ENCODE measurements around the gene FARP2. TPM values are rescaled to one million over a fixed set of nuclear protein-coding genes. Genes with fewer than 3 reads are reported as not detected.

FARP2 gene
- total RNA-seq, 4 donors from 2014 or later, result 26.8 to 37.9 (median 30.2) TPM

DNA sequence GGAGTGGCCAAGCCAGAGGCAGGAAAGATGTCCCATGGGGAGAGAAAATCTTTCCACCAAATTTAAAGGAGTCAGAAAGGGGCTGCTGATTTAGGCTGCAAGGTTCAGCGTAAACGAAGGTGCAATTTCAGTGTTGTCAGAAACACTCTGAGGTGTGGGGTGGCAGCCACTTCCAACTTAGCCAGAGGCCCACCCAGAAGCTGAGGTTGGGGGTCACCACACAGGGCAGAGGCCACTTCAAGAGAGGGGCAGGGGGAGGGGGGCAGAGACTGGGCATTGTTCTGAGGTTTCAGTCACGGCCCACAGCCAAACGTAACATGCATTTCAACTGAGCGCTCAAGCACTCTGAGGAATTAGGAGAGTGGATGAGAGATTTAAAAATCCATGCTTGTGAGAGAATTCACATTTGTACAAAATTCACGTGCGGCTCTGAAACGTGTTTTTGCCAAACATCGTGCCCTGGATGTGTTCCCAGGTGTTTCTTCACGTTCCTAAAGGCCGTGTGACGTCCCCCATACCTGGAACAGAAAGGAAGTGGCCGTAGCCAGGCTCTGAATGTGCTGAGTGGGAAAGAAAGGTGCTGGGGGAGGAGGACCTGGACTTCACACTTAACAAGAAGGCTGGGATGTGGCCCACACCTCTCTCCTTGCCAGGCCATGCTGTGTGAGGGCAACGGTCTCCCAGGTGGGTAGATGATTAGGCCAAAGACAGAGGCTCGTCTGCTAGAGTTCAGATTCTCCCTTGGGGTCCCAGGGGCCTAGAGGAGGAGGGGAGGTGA, 182.9 kb downstream of the FARP2 start:
- no peak overlapping the region for H3K27ac ChIP-seq (replicated peaks in 1 of 4)

DNA sequence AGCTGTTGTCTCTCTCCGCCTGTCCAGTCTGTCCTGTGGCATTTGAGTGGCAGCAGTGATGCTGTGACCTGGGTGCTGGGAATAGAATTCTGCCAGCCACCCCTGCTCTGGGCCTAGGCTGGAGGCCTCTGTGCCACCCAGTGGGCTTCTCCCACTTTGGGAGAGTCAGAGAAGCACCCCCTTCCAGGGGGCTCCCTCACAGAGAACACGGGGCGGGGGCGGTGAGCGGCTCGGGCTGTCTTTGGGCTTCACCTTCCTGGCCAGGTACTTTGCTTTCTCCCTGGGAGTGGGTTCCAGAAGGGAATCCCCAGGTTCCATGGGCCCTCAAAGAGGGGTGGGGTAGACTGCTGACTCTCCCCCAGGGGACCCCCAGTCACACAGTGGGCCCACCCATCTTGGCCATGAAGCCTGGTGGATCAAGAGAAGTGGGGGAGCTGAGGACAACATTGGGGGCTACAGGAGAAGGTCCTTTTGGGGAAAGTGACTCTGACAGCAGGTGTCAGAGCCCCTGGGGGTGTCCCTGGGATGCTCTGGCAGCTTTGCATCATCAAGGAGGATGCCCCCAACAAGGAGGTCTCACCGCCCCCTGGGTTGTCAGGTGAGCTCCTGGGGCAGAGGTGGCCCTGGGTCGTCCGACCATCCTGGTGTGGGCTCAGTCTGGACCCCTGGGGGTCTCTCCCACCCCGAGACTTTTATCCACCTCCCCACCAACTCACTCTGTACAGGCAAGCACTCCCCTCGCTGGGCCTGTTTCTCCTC, 183.7 kb downstream of the FARP2 start:
- intact Hi-C loops (cut with DNase I), result no loop called here
- no peak overlapping the region for H3K27ac ChIP-seq (replicated peaks in 1 of 4)

More for the DNA sequence above, 182.9 kb downstream of the FARP2 start:
- 86% methylated on average over 15 of the region's 15 CpGs for WGBS
- H3K27me3 ChIP-seq, result peaks cover 0 to 40% (median 15%) of the 10 kb centered on the region in 4 donors
- no peaks in the 10 kb centered on the region for H3K9me3 ChIP-seq
- peaks cover 11 to 23% (median 21%) of the 10 kb centered on the region in 4 donors for H3K4me1 ChIP-seq
- H3K36me3 ChIP-seq, result no peaks in the 10 kb centered on the region
- H3K4me3 ChIP-seq, result no peak overlapping the region
- TF ChIP-seq POLR2A (IDR thresholded peaks at IDR 0.05; ENCODE audit: low read depth) (no peak), EP300 (IDR thresholded peaks at IDR 0.05) (no peak), POLR2AphosphoS5 (IDR thresholded peaks at IDR 0.05) (no peak)
- TF ChIP-seq, protein P1, sequence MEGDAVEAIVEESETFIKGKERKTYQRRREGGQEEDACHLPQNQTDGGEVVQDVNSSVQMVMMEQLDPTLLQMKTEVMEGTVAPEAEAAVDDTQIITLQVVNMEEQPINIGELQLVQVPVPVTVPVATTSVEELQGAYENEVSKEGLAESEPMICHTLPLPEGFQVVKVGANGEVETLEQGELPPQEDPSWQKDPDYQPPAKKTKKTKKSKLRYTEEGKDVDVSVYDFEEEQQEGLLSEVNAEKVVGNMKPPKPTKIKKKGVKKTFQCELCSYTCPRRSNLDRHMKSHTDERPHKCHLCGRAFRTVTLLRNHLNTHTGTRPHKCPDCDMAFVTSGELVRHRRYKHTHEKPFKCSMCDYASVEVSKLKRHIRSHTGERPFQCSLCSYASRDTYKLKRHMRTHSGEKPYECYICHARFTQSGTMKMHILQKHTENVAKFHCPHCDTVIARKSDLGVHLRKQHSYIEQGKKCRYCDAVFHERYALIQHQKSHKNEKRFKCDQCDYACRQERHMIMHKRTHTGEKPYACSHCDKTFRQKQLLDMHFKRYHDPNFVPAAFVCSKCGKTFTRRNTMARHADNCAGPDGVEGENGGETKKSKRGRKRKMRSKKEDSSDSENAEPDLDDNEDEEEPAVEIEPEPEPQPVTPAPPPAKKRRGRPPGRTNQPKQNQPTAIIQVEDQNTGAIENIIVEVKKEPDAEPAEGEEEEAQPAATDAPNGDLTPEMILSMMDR (IDR thresholded peaks at IDR 0.05), result no peak
- DNase-seq (ENCODE audit: extremely low spot score), result no peak
- intact Hi-C loops (cut with DNase I), result no loop called here

DNA sequence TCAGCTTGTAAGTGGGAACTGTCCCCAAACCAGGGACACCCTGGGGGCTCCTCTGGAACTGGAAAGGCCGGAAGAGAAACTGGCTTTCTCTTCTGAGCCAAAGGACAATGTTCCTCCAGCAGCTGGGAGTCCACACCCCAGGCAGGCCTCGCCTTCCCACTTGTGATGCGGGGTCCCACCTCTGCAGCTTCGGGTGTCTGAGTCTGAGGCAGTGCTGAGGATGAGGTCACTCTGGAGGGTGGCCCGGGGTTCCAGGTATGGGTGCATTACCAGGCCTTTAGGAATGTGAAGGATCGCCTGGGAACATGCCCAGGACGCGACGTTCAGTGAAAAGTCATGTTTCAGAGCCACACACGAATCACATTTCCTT, 184.3 kb downstream of the FARP2 start:
- Histone ChIP-seq H3K27ac (replicated peaks in 1 of 4) (peak overlapping the region in 1 of 4 donors; percentile 59), H3K27me3 (peaks cover 0 to 40% (median 15%) of the 10 kb centered on the region in 4 donors), H3K36me3 (no peaks in the 10 kb centered on the region), H3K4me1 (peaks cover 11 to 28% (median 24%) of the 10 kb centered on the region in 4 donors), H3K9me3 (no peaks in the 10 kb centered on the region), H3K4me3 (peak overlapping the region; percentile 45 to 51 (median 48))
- intact Hi-C loops (cut with DNase I), result no loop called here
- WGBS, result 63% methylated on average over 9 of the region's 10 CpGs
- TF ChIP-seq EP300 (IDR thresholded peaks at IDR 0.05) (no peak), POLR2AphosphoS5 (IDR thresholded peaks at IDR 0.05) (peak in 1 of 2 donors; percentile 10)
- DNase-seq (ENCODE audit: extremely low spot score), result no peak

More for the DNA sequence above, 183.7 kb downstream of the FARP2 start:
- no peaks in the 10 kb centered on the region for H3K36me3 ChIP-seq
- 97% methylated on average over 9 of the region's 11 CpGs for whole genome bisulfite sequencing
- H3K9me3 ChIP-seq, result no peaks in the 10 kb centered on the region
- peaks cover 0 to 40% (median 15%) of the 10 kb centered on the region in 4 donors for H3K27me3 ChIP-seq
- TF ChIP-seq, protein P1 (IDR thresholded peaks at IDR 0.05), result no peak
- no peak for TF ChIP-seq POLR2AphosphoS5 (IDR thresholded peaks at IDR 0.05)
- TF ChIP-seq POLR2A (IDR thresholded peaks at IDR 0.05; ENCODE audit: low read depth), result no peak
- TF ChIP-seq EP300 (IDR thresholded peaks at IDR 0.05), result no peak
- no peak overlapping the region for H3K4me3 ChIP-seq
- H3K4me1 ChIP-seq, result peaks cover 11 to 23% (median 21%) of the 10 kb centered on the region in 4 donors
- DNase-seq (ENCODE audit: extremely low spot score), result no peak

DNA sequence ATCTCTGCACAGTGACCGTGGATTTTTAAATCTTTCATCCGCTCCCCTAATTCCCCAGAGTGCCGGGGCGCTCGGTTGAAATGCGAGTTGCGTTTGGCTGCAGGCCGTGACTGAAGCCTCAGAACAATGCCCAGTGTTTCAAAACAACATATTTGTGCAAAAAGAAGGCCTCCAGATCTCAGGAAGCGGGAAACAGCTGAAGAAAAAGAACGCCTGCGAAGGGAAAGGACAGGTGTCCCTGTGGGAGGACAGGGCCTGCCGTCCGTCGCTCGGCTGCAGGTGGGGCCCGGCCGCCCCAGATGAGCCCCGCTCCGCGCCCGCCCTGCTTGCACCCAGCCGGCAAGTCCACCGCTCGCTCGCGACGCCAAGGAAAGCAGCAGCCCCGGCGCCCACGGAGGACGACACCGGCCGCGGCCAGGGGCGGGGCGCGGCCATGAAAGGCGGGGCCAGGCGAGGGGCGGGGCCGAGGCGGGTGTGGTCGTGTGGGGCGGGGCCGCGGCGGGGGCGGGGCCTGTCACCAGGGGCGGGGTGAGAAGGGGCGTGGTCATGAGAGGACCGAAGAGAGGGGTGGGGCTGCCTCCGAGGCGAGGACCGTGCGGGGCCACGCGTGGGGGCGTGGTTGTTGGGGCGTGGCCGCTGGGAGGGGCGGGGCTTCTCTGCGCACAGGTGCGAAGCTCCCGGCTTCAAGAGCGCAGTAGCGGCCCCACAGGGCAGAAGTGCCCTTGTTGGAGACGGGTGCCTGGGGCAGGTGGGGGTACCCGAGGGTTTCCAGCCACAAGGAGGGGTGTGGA, 184.9 kb downstream of the FARP2 start:
- WGBS, result 22% methylated on average over 27 of the region's 68 CpGs
- peak overlapping the region; percentile 45 to 51 (median 48) for H3K4me3 ChIP-seq
- no peak for DNase-seq (ENCODE audit: extremely low spot score)
- intact Hi-C loops (cut with DNase I), result no loop called here
- no peaks in the 10 kb centered on the region for H3K9me3 ChIP-seq
- TF ChIP-seq EP300 (IDR thresholded peaks at IDR 0.05) (no peak), POLR2AphosphoS5 (IDR thresholded peaks at IDR 0.05) (no peak)
- TF ChIP-seq, protein P1 (IDR thresholded peaks at IDR 0.05), result no peak
- peaks cover 11 to 30% (median 24%) of the 10 kb centered on the region in 4 donors for H3K4me1 ChIP-seq
- H3K27ac ChIP-seq (replicated peaks in 1 of 4), result peak overlapping the region in 1 of 4 donors; percentile 59
- peaks cover 0 to 44% (median 15%) of the 10 kb centered on the region in 4 donors for H3K27me3 ChIP-seq
- no peaks in the 10 kb centered on the region for H3K36me3 ChIP-seq

Data from esophagus muscularis mucosa (tissue), 4 donors.